Activated CD4-positive, alpha-beta T cell treated with anti-CD3 and anti-CD28 coated beads, Interleukin-2, amount 50 U/mL, for 1 hour (primary cell): ENCODE results near the gene FOXN1.
"Not testable (repeated sequence)": the region's sequence is repeated elsewhere in the genome, so short reads cannot be mapped to it uniquely, and the experiment has no call there.

ENCODE experiments used
- DNase-seq: peaks from one replicate; pipeline ENCODE4 v3.0.0-alpha.2; 2020

Gene FOXN1

GRCh38 chr17:28501421-28502284 lies 4.5 kb upstream of the FOXN1 start:
- no peak for DNase-seq

GRCh38 chr17:28503420-28503819 lies 2.7 kb upstream of the FOXN1 start:
- DNase-seq = no peak

DNA sequence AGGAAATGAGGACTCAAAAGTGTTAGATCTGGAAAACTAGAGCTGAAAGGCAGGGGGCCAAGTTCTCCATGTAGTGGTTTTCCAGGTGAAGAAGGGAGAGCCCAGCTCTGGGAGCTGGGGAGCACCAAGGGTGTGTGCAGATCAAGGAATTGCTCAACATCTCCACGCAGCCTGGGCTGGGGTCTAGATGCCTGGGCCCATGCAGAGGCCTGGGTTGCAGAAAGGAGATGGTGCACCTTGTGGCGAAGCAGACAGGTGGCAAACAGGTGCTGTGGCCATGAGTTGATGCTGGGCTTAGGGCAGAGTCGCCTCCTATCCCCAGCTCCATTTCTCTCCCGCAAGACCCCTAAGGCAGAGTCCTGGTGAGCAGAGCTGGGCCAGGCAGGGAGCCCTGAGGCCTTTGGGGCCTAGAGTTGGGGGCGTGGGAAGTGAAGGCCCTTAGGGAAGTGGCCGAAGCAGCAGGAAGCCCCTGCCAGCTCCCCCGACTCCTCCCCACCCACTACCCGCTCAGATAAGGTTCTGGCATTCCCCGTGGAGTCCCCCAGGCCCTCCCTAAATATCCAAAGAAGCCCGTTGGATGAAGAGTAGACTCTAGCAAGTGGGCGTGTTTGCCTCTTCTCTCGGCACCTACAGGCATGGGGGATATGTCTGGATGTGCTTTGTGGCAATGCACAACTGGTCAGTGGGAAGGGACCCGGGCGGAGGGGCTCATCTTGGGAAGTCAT lies 777 bp downstream of the FOXN1 start:
- DNase-seq = no peak

- no peak for DNase-seq
These were observed 1.5 kb downstream of the FOXN1 start for GRCh38 chr17:28507567-28508203.

DNA sequence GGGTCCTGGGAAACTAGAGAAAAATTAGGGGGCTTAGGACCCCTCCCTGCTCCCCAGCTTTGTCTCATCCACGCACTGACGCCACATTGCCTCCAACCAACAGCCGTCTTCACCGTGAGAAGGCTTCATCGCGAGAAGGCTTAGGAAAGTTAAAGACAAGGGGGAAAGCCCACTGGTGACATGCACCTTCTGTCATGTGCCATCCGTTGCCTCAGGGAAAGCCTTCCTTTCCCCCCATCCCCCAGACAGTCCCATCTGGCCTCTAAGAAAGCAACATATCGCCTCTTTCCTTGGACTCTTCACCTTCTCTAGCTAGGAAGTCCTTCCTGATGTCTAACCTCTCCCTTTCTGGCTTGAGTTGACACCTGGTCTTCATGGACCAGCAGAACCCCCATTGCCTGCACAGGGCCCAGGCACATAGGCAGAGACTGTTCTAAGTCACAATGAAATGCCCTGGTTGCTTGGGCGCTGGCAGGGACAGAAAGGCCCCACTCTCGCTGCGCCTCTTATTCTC lies 2.1 kb downstream of the FOXN1 start:
- DNase-seq = no peak

DNA sequence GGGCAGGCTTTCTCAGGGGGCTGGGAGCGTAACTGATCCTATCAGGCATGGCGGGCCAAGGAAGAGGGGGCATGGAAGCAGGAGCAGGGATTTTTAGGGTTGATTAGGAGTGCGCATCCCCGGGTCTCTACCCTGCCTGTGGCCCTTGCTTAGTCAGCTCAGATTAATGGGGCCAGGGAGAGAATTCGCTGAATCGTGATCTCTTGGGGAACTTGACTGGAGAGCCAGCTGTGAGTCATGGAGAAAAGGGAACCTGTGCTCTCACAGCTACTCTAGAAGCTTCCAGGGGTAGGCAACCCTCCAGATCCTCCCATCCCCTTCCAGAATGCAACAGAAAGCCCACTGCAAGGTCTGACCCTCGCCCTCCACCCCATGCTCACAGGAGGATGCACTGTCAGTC lies 3.6 kb downstream of the FOXN1 start:
- DNase-seq = no peak

DNA sequence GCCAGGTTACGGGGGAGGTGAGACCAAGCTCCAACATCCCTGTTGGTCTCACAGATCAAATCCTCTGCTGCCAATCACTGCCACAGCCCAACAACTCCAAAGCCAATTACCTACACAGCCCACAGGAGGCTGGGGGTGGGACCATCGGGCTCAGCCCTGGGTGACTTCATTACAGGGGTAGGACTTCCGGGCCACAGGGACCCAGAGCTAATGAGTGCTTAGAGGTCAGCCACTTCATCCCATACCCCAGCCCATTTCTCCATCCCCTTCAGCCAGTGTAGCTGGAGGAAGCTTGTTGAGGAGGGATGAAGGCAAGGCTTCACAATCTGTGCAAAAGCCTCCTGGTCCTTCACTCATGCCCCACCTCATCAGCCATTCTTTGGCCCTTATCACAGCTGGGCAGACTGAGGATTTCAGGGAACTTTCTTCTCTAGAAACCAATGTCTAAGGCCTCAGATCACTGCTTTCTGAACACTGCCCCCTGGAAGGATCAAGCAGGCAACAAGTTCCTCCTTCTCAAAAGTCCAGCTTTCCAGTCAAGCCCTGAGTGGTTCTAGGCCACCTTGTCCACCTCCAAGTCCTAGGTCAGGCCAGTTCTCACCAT lies 5.8 kb downstream of the FOXN1 start:
- no peak for DNase-seq

GRCh38 chr17:28513476-28513875 lies 7.3 kb downstream of the FOXN1 start:
- DNase-seq = no peak

DNA sequence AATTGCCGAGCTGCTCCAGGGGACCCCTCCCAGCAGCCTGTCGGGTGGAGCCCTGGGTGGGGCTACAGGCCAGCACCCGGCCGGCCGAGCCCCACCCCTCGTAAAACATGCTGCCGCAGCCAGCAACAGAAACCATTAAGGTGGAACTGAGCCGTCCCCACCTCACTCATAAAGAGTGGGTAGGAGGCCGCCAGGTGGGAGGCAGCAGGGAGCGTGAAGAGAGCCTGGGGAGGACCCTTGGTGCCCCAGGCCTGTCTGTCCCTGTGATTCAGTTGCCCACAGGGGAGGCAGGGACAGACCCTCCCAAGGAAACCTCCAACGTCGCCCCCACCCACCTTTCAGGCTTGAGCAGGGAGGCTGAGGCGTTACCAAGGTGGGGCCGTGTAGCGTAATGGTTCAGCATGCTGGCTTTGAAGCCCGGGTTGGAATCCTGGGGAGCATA lies 8.4 kb downstream of the FOXN1 start:
- no peak for DNase-seq

GRCh38 chr17:28515518-28515917 lies 9.4 kb downstream of the FOXN1 start:
- no peak for DNase-seq

DNA sequence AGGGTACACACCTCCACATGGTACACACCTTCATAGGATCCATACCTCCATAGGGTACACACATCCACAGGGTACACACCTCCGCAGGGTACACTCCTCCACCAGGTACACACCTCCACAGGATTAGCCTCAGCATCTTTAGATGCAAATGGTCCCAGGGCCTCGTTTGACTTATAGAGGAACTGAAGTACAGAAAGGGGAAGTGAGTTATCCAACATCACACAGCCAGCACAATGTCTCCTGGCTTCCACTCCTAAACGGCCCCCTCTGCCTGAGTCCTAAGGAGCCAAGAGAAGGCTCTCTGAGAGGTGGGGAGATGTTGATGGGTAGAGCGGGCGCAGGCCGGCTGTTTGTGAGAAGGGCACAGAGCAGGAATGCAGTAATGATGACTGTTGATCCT lies 12.0 kb downstream of the FOXN1 start:
- DNase-seq = no peak

GRCh38 chr17:28518578-28518977 lies 12.4 kb downstream of the FOXN1 start:
- no peak for DNase-seq

GRCh38 chr17:28519236-28519635 lies 13.1 kb downstream of the FOXN1 start:
- DNase-seq = no peak

DNA sequence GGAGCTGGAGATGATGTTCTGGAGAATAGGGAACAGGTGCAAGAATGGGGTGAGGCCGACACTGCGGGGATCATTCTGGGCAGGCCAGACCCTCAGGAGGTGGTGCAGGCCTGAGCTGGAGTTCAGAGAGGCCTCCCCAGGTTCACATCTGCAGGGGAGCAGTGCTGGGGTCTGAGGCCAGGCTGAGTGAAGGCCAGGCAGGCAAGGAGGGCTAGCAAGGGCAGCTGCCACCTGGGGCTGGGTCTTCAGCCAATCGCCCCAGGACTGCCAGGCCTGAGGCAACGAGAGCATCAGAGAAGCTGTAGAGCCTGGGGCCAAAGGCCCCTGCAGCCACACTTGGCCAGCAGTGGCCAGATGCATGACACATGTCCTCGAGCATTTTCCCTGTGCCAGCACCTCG lies 14.5 kb downstream of the FOXN1 start:
- DNase-seq = no peak

GRCh38 chr17:28521311-28522085 lies 15.3 kb downstream of the FOXN1 start:
- no peak for DNase-seq

- DNase-seq = not testable (repeated sequence)
These were observed 16.1 kb downstream of the FOXN1 start for GRCh38 chr17:28522281-28522680.

GRCh38 chr17:28523186-28523585 lies 17.0 kb downstream of the FOXN1 start:
- no peak for DNase-seq

GRCh38 chr17:28523876-28524275 lies 17.7 kb downstream of the FOXN1 start:
- no peak for DNase-seq

GRCh38 chr17:28524476-28525424 lies 18.6 kb downstream of the FOXN1 start:
- DNase-seq = no peak

- no peak for DNase-seq
These were observed 20.2 kb downstream of the FOXN1 start for GRCh38 chr17:28526381-28526780.

- no peak for DNase-seq
These were observed 21.1 kb downstream of the FOXN1 start for GRCh38 chr17:28527181-28527681.
